Spleen (tissue), 11 donors: Measurements from ENCODE around the gene EML5. TPM values are rescaled to one million over a fixed set of nuclear protein-coding genes. Genes with fewer than 3 reads are reported as not detected.

Experiments
- DNase-seq: peaks from one replicate; pipeline ENCODE4 v3.0.0-alpha.2; 2020
- H3K27ac ChIP-seq, 8 donors: fragments of 200-600 bp; sonication (generic) in 7 of 8; 1 replicate in 4 of 8; 2 replicates in 4 of 8; pipeline versions ENCODE4 v1.5.0 to v1.8.0; 2016 to 2021; ENCODE audit warnings: inconsistent platforms in 4 of 8, mild to moderate bottlenecking in 4 of 8, moderate library complexity in 1 of 8
- H3K27me3 ChIP-seq, 7 donors: fragments of 200-600 bp; sonication (generic) in 6 of 7; replicated peaks in 1 of 7; 1 replicate in 4 of 7; 2 replicates in 3 of 7; pipeline versions ENCODE4 v1.5.0 to v1.8.0; 2016 to 2021; ENCODE audit warnings: inconsistent platforms in 3 of 7, mild to moderate bottlenecking in 1 of 7
- H3K36me3 ChIP-seq, 6 donors: fragments of 200-600 bp; sonication (generic) in 5 of 6; 1 replicate in 4 of 6; 2 replicates in 2 of 6; pipeline versions ENCODE4 v1.5.0 to v1.8.0; 2016 to 2021; ENCODE audit warnings: inconsistent platforms in 2 of 6
- H3K4me1 ChIP-seq, 6 donors: fragments of 200-600 bp; sonication (generic) in 5 of 6; 1 replicate in 3 of 6; 2 replicates in 3 of 6; pipeline versions ENCODE4 v1.5.0 to v1.8.0; 2016 to 2021; ENCODE audit warnings: inconsistent platforms in 3 of 6
- H3K4me3 ChIP-seq, 8 donors: fragments of 200-600 bp; sonication (generic) in 7 of 8; 1 replicate in 4 of 8; 2 replicates in 4 of 8; pipeline versions ENCODE4 v1.5.0 to v1.8.0; 2016 to 2021; ENCODE audit warnings: inconsistent platforms in 4 of 8, mild to moderate bottlenecking in 4 of 8, moderate library complexity in 2 of 8
- H3K9me3 ChIP-seq, 8 donors: fragments of 200-600 bp; sonication (generic) in 7 of 8; 1 replicate in 4 of 8; 2 replicates in 4 of 8; pipeline versions ENCODE4 v1.5.0 to v1.8.0; 2016 to 2021; ENCODE audit warnings: inconsistent platforms in 4 of 8
- CTCF ChIP-seq, 11 experiments: fragments of 200-600 bp in 7 of 11; fragments of 450-650 bp in 4 of 11; sonication (generic) in 4 of 11; IDR thresholded peaks in 8 of 11; conservative IDR thresholded peaks in 3 of 11; 1 replicate in 7 of 11; 2 replicates in 4 of 11; pipeline versions ENCODE4 v1.4.0 to v1.8.0; 2016 to 2021; ENCODE audit warnings: antibody characterized with exemption in 11 of 11, inconsistent platforms in 4 of 11, mild to moderate bottlenecking in 1 of 11
- POLR2A ChIP-seq, 3 donors: fragments of 450-650 bp; IDR thresholded peaks; one replicate each; pipeline ENCODE4 v1.5.1; 2017; ENCODE audit warnings: antibody characterized with exemption in 3 of 3, mild to moderate bottlenecking in 1 of 3
- POLR2AphosphoS5 ChIP-seq, 3 donors: sonication (generic); formaldehyde crosslinking; IDR thresholded peaks; one replicate each; pipeline ENCODE4 v1.5.1; 2017; ENCODE audit warnings: antibody characterized with exemption in 3 of 3
- WGBS, 5 donors: extraction: QIAGEN DNeasy Blood & Tissue Kit in 3 of 5; methylation state at CpG; one replicate each; pipeline versions ENCODE4 v1.1.5 to v1.1.7; 2013 to 2018; 5-methylcytosine and 5-hydroxymethylcytosine counted together
- intact Hi-C: fragments of 100-400 bp; cut with DNase I; formaldehyde crosslinking; loops from one replicate; pipeline ENCODE4 v1.15.0; 2023; ENCODE audit warnings: low total_unique reads
- polyA plus RNA-seq, 3 donors: library from polyadenylated mRNA; stranded (reverse); fragments of 200-250 nt; gene quantifications; one replicate each; pipeline ENCODE4 v1.2.1, GENCODE V29; 2013
- total RNA-seq, 7 donors: library from RNA; depleted of rRNA in 3 of 7; stranded (reverse); fragments of >200 nt in 3 of 7; fragmentation: NEBNext Ultra II Directional in 4 of 7; extraction: Animal tissue kit (Norgen Biotek cat#: 25700) in 4 of 7; gene quantifications; one replicate each; pipeline versions ENCODE4 v1.1.0 to v1.2.1, GENCODE V29; 2016 to 2021
- donor health status: healthy with polysubstance abuse.
- donor health status: DM: no; HTN: no; CAD: no; lungs with moderate emphysema.
- donor health status: DM: no; HTN: no; CAD: no.
- donor health status: Bipolar disorder and iron deficiency.
- donor health status: healthy.
- donor health status: DM: no; HTN: no; CAD: no.
- donor health status: DM: yes; HTN: yes; CAD: no.

EML5 gene
- total and polyA plus RNA-seq, 10 donors, result 0.21 to 3.8 (median 2.5) TPM

GRCh38 chr14:88612981-88613380, 179.8 kb downstream of the EML5 start:
- H3K36me3 ChIP-seq, result peaks cover 0 to 93% (median 48%) of the 10 kb centered on the region in 6 donors
- H3K9me3 ChIP-seq, result no peaks in the 10 kb centered on the region
- DNase-seq, result no peak
- TF ChIP-seq POLR2AphosphoS5 (IDR thresholded peaks at IDR 0.05) (no peak), CTCF (IDR thresholded peaks at IDR 0.05 in 8 of 11, conservative IDR thresholded peaks at IDR 0.05 in 3 of 11) (no peak)
- H3K4me3 ChIP-seq, result no peak overlapping the region
- peaks cover 0 to 24% (median 15%) of the 10 kb centered on the region in 6 donors for H3K4me1 ChIP-seq
- 79 to 94% (median 83%) methylated on average over 4 of the region's 4 CpGs for WGBS, 5 donors
- intact Hi-C loops, result no loop called here
- H3K27ac ChIP-seq, result peak overlapping the region in 1 of 8 donors; percentile 37
- H3K27me3 ChIP-seq, result no peaks in the 10 kb centered on the region

GRCh38 chr14:88611878-88612277, 180.9 kb downstream of the EML5 start:
- no peaks in the 10 kb centered on the region for H3K9me3 ChIP-seq
- no peak overlapping the region for H3K4me3 ChIP-seq
- H3K27ac ChIP-seq, result no peak overlapping the region
- H3K27me3 ChIP-seq, result no peaks in the 10 kb centered on the region
- DNase-seq, result no peak
- 53 to 70% (median 55%) methylated on average over 1 of the region's 1 CpG for WGBS, 5 donors
- no peak for TF ChIP-seq POLR2A (IDR thresholded peaks at IDR 0.05)
- no peak for TF ChIP-seq CTCF (IDR thresholded peaks at IDR 0.05 in 8 of 11, conservative IDR thresholded peaks at IDR 0.05 in 3 of 11)
- TF ChIP-seq POLR2AphosphoS5 (IDR thresholded peaks at IDR 0.05), result no peak
- H3K36me3 ChIP-seq, result peaks cover 0 to 95% (median 52%) of the 10 kb centered on the region in 6 donors
- peaks cover 0 to 24% (median 15%) of the 10 kb centered on the region in 6 donors for H3K4me1 ChIP-seq
- intact Hi-C loops, result no loop called here

DNA sequence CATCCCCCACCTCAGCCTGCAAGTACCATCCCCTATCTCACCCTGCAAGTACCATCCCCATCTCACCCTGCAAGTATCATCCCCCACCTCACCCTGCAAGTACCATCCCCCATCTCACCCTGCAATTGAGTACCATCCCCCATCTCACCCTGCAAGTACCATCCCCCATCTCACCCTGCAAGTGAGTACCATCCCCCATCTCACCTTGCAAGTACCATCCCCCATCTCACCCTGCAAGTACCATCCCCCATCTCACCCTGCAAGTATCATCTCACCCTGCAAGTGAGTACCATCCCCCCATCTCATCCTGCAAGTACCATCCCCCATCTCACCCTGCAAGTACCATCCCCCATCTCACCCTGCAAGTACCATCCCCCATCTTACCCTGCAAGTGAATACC, 184.9 kb downstream of the EML5 start:
- intact Hi-C loops, result no loop called here

DNA sequence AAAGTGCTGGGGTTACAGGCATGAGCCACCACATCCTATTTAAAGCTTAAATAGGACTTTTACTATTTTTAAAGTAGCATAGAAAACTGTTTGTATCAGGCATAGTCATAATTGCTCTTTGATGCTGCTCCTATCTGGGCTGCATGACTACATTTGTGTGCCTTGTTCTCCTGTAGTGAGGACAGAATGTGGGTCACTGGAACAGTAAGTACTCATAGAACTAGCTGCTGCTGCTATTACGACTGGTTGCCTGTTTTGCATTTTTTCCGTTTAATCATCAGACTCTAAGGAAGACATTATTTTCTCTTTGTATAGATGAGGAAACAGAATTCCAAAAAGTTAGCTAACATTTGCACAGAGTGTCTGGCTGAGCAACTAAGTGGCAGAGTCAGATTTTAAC, 187.2 kb downstream of the EML5 start:
- DNase-seq, result no peak
- TF ChIP-seq POLR2AphosphoS5 (IDR thresholded peaks at IDR 0.05) (no peak), POLR2A (IDR thresholded peaks at IDR 0.05) (no peak), CTCF (IDR thresholded peaks at IDR 0.05 in 8 of 11, conservative IDR thresholded peaks at IDR 0.05 in 3 of 11) (no peak)
- intact Hi-C loops, result no loop called here
- 78 to 87% (median 82%) methylated on average over 2 of the region's 2 CpGs for WGBS, 5 donors
- H3K36me3 ChIP-seq, result peaks cover 0 to 100% (median 77%) of the 10 kb centered on the region in 6 donors
- no peaks in the 10 kb centered on the region for H3K27me3 ChIP-seq
- no peaks in the 10 kb centered on the region for H3K4me1 ChIP-seq
- H3K4me3 ChIP-seq, result no peak overlapping the region
- H3K27ac ChIP-seq, result no peak overlapping the region
- H3K9me3 ChIP-seq, result no peaks in the 10 kb centered on the region

More for the DNA sequence above, 184.9 kb downstream of the EML5 start:
- no peak for TF ChIP-seq POLR2AphosphoS5 (IDR thresholded peaks at IDR 0.05)
- no peak for TF ChIP-seq CTCF (IDR thresholded peaks at IDR 0.05 in 8 of 11, conservative IDR thresholded peaks at IDR 0.05 in 3 of 11)
- no peak for TF ChIP-seq POLR2A (IDR thresholded peaks at IDR 0.05)
- H3K27ac ChIP-seq, result no peak overlapping the region
- no peaks in the 10 kb centered on the region for H3K27me3 ChIP-seq
- H3K9me3 ChIP-seq, result no peaks in the 10 kb centered on the region
- H3K4me3 ChIP-seq, result no peak overlapping the region
- DNase-seq, result no peak
- peaks cover 0 to 100% (median 83%) of the 10 kb centered on the region in 6 donors for H3K36me3 ChIP-seq
- peaks cover 0 to 8% (median under 1%) of the 10 kb centered on the region in 6 donors for H3K4me1 ChIP-seq
